SU-DHL-6 (cell line): Measurements from ENCODE around the gene PDE1C.

Experiments used
- EZH2phosphoT487 ChIP-seq: fragments of 200-600 bp; sonication (generic), shearing (Covaris generic); conservative IDR thresholded peaks from 2 replicates; pipeline ENCODE4 v1.6.1; 2018; ENCODE audit warnings: mild to moderate bottlenecking, antibody characterized with exemption, low read length, moderate library complexity, mixed read lengths
- TF ChIP-seq, protein P1 (sequence below): fragments of 200-600 bp; sonication (generic); IDR thresholded peaks from one replicate; pipeline ENCODE4 v1.5.1; 2017; ENCODE audit warnings: antibody characterized with exemption, mild to moderate bottlenecking, low read length, moderate library complexity; ENCODE audit not compliant: insufficient read depth, poor library complexity, severe bottlenecking

GRCh38 chr7:31887006-31887405, 183.2 kb downstream of the PDE1C start:
- TF ChIP-seq, protein P1, sequence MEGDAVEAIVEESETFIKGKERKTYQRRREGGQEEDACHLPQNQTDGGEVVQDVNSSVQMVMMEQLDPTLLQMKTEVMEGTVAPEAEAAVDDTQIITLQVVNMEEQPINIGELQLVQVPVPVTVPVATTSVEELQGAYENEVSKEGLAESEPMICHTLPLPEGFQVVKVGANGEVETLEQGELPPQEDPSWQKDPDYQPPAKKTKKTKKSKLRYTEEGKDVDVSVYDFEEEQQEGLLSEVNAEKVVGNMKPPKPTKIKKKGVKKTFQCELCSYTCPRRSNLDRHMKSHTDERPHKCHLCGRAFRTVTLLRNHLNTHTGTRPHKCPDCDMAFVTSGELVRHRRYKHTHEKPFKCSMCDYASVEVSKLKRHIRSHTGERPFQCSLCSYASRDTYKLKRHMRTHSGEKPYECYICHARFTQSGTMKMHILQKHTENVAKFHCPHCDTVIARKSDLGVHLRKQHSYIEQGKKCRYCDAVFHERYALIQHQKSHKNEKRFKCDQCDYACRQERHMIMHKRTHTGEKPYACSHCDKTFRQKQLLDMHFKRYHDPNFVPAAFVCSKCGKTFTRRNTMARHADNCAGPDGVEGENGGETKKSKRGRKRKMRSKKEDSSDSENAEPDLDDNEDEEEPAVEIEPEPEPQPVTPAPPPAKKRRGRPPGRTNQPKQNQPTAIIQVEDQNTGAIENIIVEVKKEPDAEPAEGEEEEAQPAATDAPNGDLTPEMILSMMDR = no peak
- no peak for TF ChIP-seq EZH2phosphoT487
